Measurements from ENCODE around the gene PPP1R9B.

The PPP1R9B gene

DNA sequence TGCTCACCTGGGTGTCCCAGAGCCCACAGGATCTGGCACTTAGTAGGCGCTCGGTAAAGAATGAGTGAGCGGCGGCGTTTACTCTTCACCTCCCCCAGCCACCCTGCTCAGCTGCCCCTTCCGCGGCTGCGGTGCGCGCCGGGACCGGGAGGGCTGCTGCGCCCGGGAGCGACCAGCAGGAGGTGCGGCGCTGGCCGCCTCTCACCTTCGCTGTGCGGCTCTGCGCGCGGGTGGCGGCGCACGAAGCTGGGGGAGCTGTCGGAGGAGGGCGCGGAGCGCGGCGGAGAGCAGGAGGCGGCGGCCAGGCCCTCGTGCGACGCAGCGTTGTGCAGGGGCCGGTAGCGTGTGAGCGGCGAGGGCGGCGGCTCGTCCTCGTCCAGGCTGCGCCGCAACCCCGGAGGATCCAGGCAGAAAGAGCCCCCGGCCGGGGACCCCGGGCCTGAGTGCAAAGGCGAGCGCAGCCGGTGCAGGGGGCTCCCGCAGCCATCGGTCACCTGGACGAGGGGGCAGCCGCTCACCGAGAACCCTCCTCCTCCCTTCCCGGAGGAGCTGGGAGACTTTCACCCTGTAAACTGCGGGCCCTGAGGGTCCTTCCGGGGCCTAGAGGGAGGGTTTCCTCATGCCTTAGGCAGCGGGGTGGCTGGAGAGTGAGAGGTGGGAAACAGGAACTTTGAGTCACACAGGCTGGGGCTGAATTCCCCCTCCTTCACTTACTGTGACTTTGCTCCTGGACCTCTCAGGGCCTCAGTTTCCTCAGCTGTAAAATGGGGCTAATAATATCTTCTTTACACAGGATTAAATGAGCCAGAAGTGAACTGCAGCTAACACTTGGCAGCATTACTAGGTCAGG, 33.0 kb downstream of the PPP1R9B start:
- no peak overlapping the region for H4K8ac ChIP-seq (ENCODE audit: low read depth, low read length)
- no peak overlapping the region for H2BK120ac ChIP-seq (ENCODE audit: low read depth, low read length)
- no CpG with 5 or more reads among the region's 64 CpGs for WGBS, 2 donors (ENCODE audit: extremely low coverage in 2 of 2, insufficient read length in 2 of 2, insufficient replicate concordance in 1 of 2)
- peak overlapping the region; percentile 54 for H3K4me2 ChIP-seq (ENCODE audit: insufficient read depth, low read length, poor library complexity, severe bottlenecking)
- peaks cover 5 to 28% of the 10 kb centered on the region in 2 donors for H3K36me3 ChIP-seq (replicated peaks in 1 of 2; ENCODE audit: control insufficient read depth in 2 of 2, insufficient read depth in 2 of 2, low read length in 2 of 2)
- no peak overlapping the region for H3K4me3 ChIP-seq (ENCODE audit: low read length in 2 of 2)
- H3K18ac ChIP-seq (ENCODE audit: low read length), result peak overlapping the region; percentile 96
- no peak overlapping the region for H3K14ac ChIP-seq (ENCODE audit: low read length)
- H2AK5ac ChIP-seq (ENCODE audit: low read depth, low read length), result no peak overlapping the region
- no peaks in the 10 kb centered on the region for H3K79me1 ChIP-seq (ENCODE audit: low read depth, low read length)
- no peak for DNase-seq (ENCODE audit: low spot score)
- no peak overlapping the region for H4K91ac ChIP-seq (ENCODE audit: low read depth, low read length, poor library complexity)
- no peak overlapping the region for H2BK15ac ChIP-seq (ENCODE audit: low read length)
- H2AFZ ChIP-seq (ENCODE audit: low read length), result no peak overlapping the region
- H3K27ac ChIP-seq (replicated peaks; ENCODE audit: low read length), result no peak overlapping the region
- H3K9ac ChIP-seq (ENCODE audit: low read depth, low read length, poor library complexity), result peak overlapping the region; percentile 79
- H2BK12ac ChIP-seq (ENCODE audit: low read length), result no peak overlapping the region
- peaks cover 0 to 3% (median 0%) of the 10 kb centered on the region in 3 experiments for H3K27me3 ChIP-seq (ENCODE audit: control insufficient read depth in 3 of 3, insufficient read depth in 3 of 3, low read depth in 1 of 3, low read length in 3 of 3)
- H3K4ac ChIP-seq (ENCODE audit: low read length), result no peak overlapping the region
- H3K4me1 ChIP-seq (ENCODE audit: control insufficient read depth in 2 of 2, insufficient read depth in 1 of 2, low read depth in 1 of 2, low read length in 2 of 2), result peaks cover 2 to 7% of the 10 kb centered on the region in 2 donors
- H3K23ac ChIP-seq (ENCODE audit: low read depth, low read length, poor library complexity), result peak overlapping the region; percentile 74
- H2BK5ac ChIP-seq (ENCODE audit: low read length), result peak overlapping the region; percentile 27
- H3K9me3 ChIP-seq (replicated peaks in 1 of 2; ENCODE audit: control insufficient read depth in 2 of 2, insufficient read depth in 1 of 2, low read depth in 1 of 2, low read length in 2 of 2), result no peaks in the 10 kb centered on the region

GRCh38 chr17:50115756-50116155, 34.7 kb downstream of the PPP1R9B start:
- H3K27ac ChIP-seq (replicated peaks; ENCODE audit: low read length), result no peak overlapping the region
- H4K8ac ChIP-seq (ENCODE audit: low read depth, low read length), result no peak overlapping the region
- no peak overlapping the region for H4K91ac ChIP-seq (ENCODE audit: low read depth, low read length, poor library complexity)
- H3K4me3 ChIP-seq (ENCODE audit: low read length in 2 of 2), result no peak overlapping the region
- peaks cover 0 to 3% (median 0%) of the 10 kb centered on the region in 3 experiments for H3K27me3 ChIP-seq (ENCODE audit: control insufficient read depth in 3 of 3, insufficient read depth in 3 of 3, low read depth in 1 of 3, low read length in 3 of 3)
- H3K36me3 ChIP-seq (replicated peaks in 1 of 2; ENCODE audit: control insufficient read depth in 2 of 2, insufficient read depth in 2 of 2, low read length in 2 of 2), result peaks cover 4 to 22% of the 10 kb centered on the region in 2 donors
- no peak overlapping the region for H2BK120ac ChIP-seq (ENCODE audit: low read depth, low read length)
- no peak overlapping the region for H2BK15ac ChIP-seq (ENCODE audit: low read length)
- no CpG with 5 or more reads among the region's 17 CpGs for WGBS, 2 donors (ENCODE audit: extremely low coverage in 2 of 2, insufficient read length in 2 of 2, insufficient replicate concordance in 1 of 2)
- no peak overlapping the region for H2BK5ac ChIP-seq (ENCODE audit: low read length)
- H3K9me3 ChIP-seq (replicated peaks in 1 of 2; ENCODE audit: control insufficient read depth in 2 of 2, insufficient read depth in 1 of 2, low read depth in 1 of 2, low read length in 2 of 2), result no peaks in the 10 kb centered on the region
- no peaks in the 10 kb centered on the region for H3K79me1 ChIP-seq (ENCODE audit: low read depth, low read length)
- no peak overlapping the region for H3K18ac ChIP-seq (ENCODE audit: low read length)
- no peak overlapping the region for H3K9ac ChIP-seq (ENCODE audit: low read depth, low read length, poor library complexity)
- no peak for DNase-seq (ENCODE audit: low spot score)
- H3K4ac ChIP-seq (ENCODE audit: low read length), result no peak overlapping the region
- H2AK5ac ChIP-seq (ENCODE audit: low read depth, low read length), result no peak overlapping the region
- H2AFZ ChIP-seq (ENCODE audit: low read length), result no peak overlapping the region
- H3K4me1 ChIP-seq (ENCODE audit: control insufficient read depth in 2 of 2, insufficient read depth in 1 of 2, low read depth in 1 of 2, low read length in 2 of 2), result peaks cover 17 to 19% of the 10 kb centered on the region in 2 donors
- no peak overlapping the region for H2BK12ac ChIP-seq (ENCODE audit: low read length)
- H3K4me2 ChIP-seq (ENCODE audit: insufficient read depth, low read length, poor library complexity, severe bottlenecking), result no peak overlapping the region
- no peak overlapping the region for H3K14ac ChIP-seq (ENCODE audit: low read length)
- H3K23ac ChIP-seq (ENCODE audit: low read depth, low read length, poor library complexity), result peak overlapping the region; percentile 14

GRCh38 chr17:50114849-50115357, 35.6 kb downstream of the PPP1R9B start:
- Histone ChIP-seq H3K23ac (ENCODE audit: low read depth, low read length, poor library complexity) (no peak overlapping the region), H3K27me3 (ENCODE audit: control insufficient read depth in 3 of 3, insufficient read depth in 3 of 3, low read depth in 1 of 3, low read length in 3 of 3) (peaks cover 0 to 3% (median 0%) of the 10 kb centered on the region in 3 experiments), H2BK120ac (ENCODE audit: low read depth, low read length) (no peak overlapping the region), H4K91ac (ENCODE audit: low read depth, low read length, poor library complexity) (no peak overlapping the region), H2BK12ac (ENCODE audit: low read length) (no peak overlapping the region), H3K4ac (ENCODE audit: low read length) (no peak overlapping the region), H3K27ac (replicated peaks; ENCODE audit: low read length) (no peak overlapping the region), H2BK15ac (ENCODE audit: low read length) (no peak overlapping the region), H3K18ac (ENCODE audit: low read length) (no peak overlapping the region), H3K4me1 (ENCODE audit: control insufficient read depth in 2 of 2, insufficient read depth in 1 of 2, low read depth in 1 of 2, low read length in 2 of 2) (peaks cover 18 to 19% of the 10 kb centered on the region in 2 donors), H2BK5ac (ENCODE audit: low read length) (no peak overlapping the region), H3K79me1 (ENCODE audit: low read depth, low read length) (no peaks in the 10 kb centered on the region), H3K4me2 (ENCODE audit: insufficient read depth, low read length, poor library complexity, severe bottlenecking) (no peak overlapping the region), H3K9me3 (replicated peaks in 1 of 2; ENCODE audit: control insufficient read depth in 2 of 2, insufficient read depth in 1 of 2, low read depth in 1 of 2, low read length in 2 of 2) (no peaks in the 10 kb centered on the region), H3K14ac (ENCODE audit: low read length) (no peak overlapping the region), H4K8ac (ENCODE audit: low read depth, low read length) (no peak overlapping the region), H3K9ac (ENCODE audit: low read depth, low read length, poor library complexity) (no peak overlapping the region), H3K4me3 (ENCODE audit: low read length in 2 of 2) (no peak overlapping the region), H3K36me3 (replicated peaks in 1 of 2; ENCODE audit: control insufficient read depth in 2 of 2, insufficient read depth in 2 of 2, low read length in 2 of 2) (peaks cover 8 to 29% of the 10 kb centered on the region in 2 donors), H2AK5ac (ENCODE audit: low read depth, low read length) (no peak overlapping the region), H2AFZ (ENCODE audit: low read length) (no peak overlapping the region)
- no CpG with 5 or more reads among the region's 6 CpGs for WGBS, 2 donors (ENCODE audit: extremely low coverage in 2 of 2, insufficient read length in 2 of 2, insufficient replicate concordance in 1 of 2)
- DNase-seq (ENCODE audit: low spot score), result no peak

DNA sequence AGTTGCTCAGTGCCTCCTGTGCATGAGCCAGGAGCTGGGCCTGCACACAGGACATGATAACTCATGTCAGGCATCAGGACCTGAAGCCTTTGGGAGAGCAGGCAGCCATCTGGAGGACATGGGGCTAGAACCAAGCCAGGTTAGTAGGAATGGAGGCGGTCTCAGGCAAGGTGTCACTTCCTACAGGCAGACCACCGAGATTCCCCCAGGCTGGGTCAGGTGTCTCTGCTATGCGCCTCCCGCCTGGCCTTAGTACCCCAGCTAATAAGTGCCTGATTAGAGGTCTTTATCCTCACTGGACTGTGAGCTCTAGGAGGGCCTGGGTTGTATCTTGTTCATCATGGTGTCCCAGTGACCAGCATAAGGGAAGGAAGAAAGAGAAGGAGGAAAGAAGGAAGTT, 36.1 kb downstream of the PPP1R9B start:
- H2BK15ac ChIP-seq (ENCODE audit: low read length), result peak overlapping the region; percentile 7
- no peaks in the 10 kb centered on the region for H3K79me1 ChIP-seq (ENCODE audit: low read depth, low read length)
- no peak overlapping the region for H2AFZ ChIP-seq (ENCODE audit: low read length)
- no peaks in the 10 kb centered on the region for H3K9me3 ChIP-seq (replicated peaks in 1 of 2; ENCODE audit: control insufficient read depth in 2 of 2, insufficient read depth in 1 of 2, low read depth in 1 of 2, low read length in 2 of 2)
- peaks cover 0 to 3% (median 0%) of the 10 kb centered on the region in 3 experiments for H3K27me3 ChIP-seq (ENCODE audit: control insufficient read depth in 3 of 3, insufficient read depth in 3 of 3, low read depth in 1 of 3, low read length in 3 of 3)
- WGBS, 2 donors (ENCODE audit: extremely low coverage in 2 of 2, insufficient read length in 2 of 2, insufficient replicate concordance in 1 of 2), result no CpG with 5 or more reads among the region's 4 CpGs
- no peak overlapping the region for H2BK12ac ChIP-seq (ENCODE audit: low read length)
- H4K91ac ChIP-seq (ENCODE audit: low read depth, low read length, poor library complexity), result no peak overlapping the region
- H3K4ac ChIP-seq (ENCODE audit: low read length), result no peak overlapping the region
- no peak overlapping the region for H3K9ac ChIP-seq (ENCODE audit: low read depth, low read length, poor library complexity)
- no peak overlapping the region for H3K4me2 ChIP-seq (ENCODE audit: insufficient read depth, low read length, poor library complexity, severe bottlenecking)
- H3K23ac ChIP-seq (ENCODE audit: low read depth, low read length, poor library complexity), result peak overlapping the region; percentile 60
- peaks cover 9 to 33% of the 10 kb centered on the region in 2 donors for H3K36me3 ChIP-seq (replicated peaks in 1 of 2; ENCODE audit: control insufficient read depth in 2 of 2, insufficient read depth in 2 of 2, low read length in 2 of 2)
- H3K27ac ChIP-seq (replicated peaks; ENCODE audit: low read length), result no peak overlapping the region
- H2BK5ac ChIP-seq (ENCODE audit: low read length), result peak overlapping the region; percentile 21
- no peak overlapping the region for H3K14ac ChIP-seq (ENCODE audit: low read length)
- peaks cover 18 to 19% of the 10 kb centered on the region in 2 donors for H3K4me1 ChIP-seq (ENCODE audit: control insufficient read depth in 2 of 2, insufficient read depth in 1 of 2, low read depth in 1 of 2, low read length in 2 of 2)
- H2BK120ac ChIP-seq (ENCODE audit: low read depth, low read length), result peak overlapping the region; percentile 44
- no peak overlapping the region for H3K4me3 ChIP-seq (ENCODE audit: low read length in 2 of 2)
- DNase-seq (ENCODE audit: low spot score), result no peak
- H2AK5ac ChIP-seq (ENCODE audit: low read depth, low read length), result peak overlapping the region; percentile 48
- H4K8ac ChIP-seq (ENCODE audit: low read depth, low read length), result no peak overlapping the region
- peak overlapping the region; percentile 15 for H3K18ac ChIP-seq (ENCODE audit: low read length)

All from neuronal stem cell (in vitro differentiated cells).